OCI-LY3 (cell line): ENCODE measurements around the gene NCAN.

Experiments
- H2AFZ ChIP-seq: fragments of 200-600, 300-600 bp; shearing (Covaris generic); 2 replicates; pipeline ENCODE4 v1.6.0; 2014; ENCODE audit warnings: antibody characterized with exemption, low read depth, low read length
- H3K27ac ChIP-seq: fragments of 200-600, 300-600 bp; sonication (generic); 2 replicates; pipeline ENCODE4 v1.5.1; 2014; ENCODE audit warnings: mild to moderate bottlenecking, low read length, moderate library complexity, mixed read lengths
- H3K27me3 ChIP-seq: fragments of 200-600, 300-600 bp; sonication (generic); 2 replicates; pipeline ENCODE4 v1.6.1; 2014; ENCODE audit warnings: low read depth, low read length, mixed read lengths
- H3K36me3 ChIP-seq: fragments of 200-600, 300-600 bp; sonication (generic); replicated peaks from 2 replicates; pipeline ENCODE3; 2014; ENCODE audit warnings: low read depth, low read length, mixed read lengths
- H3K4me1 ChIP-seq: fragments of 300-600, 200-600 bp; sonication (generic); 2 replicates; pipeline ENCODE4 v1.6.1; 2014; ENCODE audit warnings: low read length, mixed read lengths
- H3K4me2 ChIP-seq: fragments of 200-600, 300-600 bp; sonication (generic); 2 replicates; pipeline ENCODE4 v1.6.1; 2014; ENCODE audit warnings: low read length, mixed read lengths
- H3K4me3 ChIP-seq: fragments of 300-600, 200-600 bp; sonication (generic); 2 replicates; pipeline ENCODE4 v1.5.1; 2014; ENCODE audit warnings: antibody characterized with exemption, mild to moderate bottlenecking, low read length, moderate library complexity
- H3K79me2 ChIP-seq: fragments of 300-600, 200-600 bp; shearing (Covaris generic); 2 replicates; pipeline ENCODE4 v1.6.1; 2014; ENCODE audit warnings: mild to moderate bottlenecking, low read length, mixed read lengths
- H3K9ac ChIP-seq: fragments of 300-600, 200-600 bp; shearing (Covaris generic); 2 replicates; pipeline ENCODE4 v1.6.0; 2014; ENCODE audit warnings: mild to moderate bottlenecking, low read length, moderate library complexity
- H3K9me3 ChIP-seq: fragments of 200-600, 300-600 bp; shearing (Covaris generic); 2 replicates; pipeline ENCODE4 v1.6.1; 2014; ENCODE audit warnings: low read length, mixed read lengths; ENCODE audit not compliant: insufficient read depth
- H4K20me1 ChIP-seq: fragments of 200-600, 300-600 bp; sonication (generic); 2 replicates; pipeline ENCODE4 v1.6.1; 2016; ENCODE audit warnings: low read length, mixed read lengths; ENCODE audit not compliant: insufficient read depth
- CTCF ChIP-seq: fragments of 200-600, 300-600 bp; sonication (generic); IDR thresholded peaks from 2 replicates; pipeline ENCODE4 v1.5.1; 2014; ENCODE audit warnings: antibody characterized with exemption, low read length, low read depth
- EZH2phosphoT487 ChIP-seq: fragments of 200-600 bp; shearing (Covaris generic); IDR thresholded peaks from 2 replicates; pipeline ENCODE4 v1.6.1; 2018; ENCODE audit warnings: antibody characterized with exemption, mixed run types, low read depth

NCAN gene

GRCh38 chr19:19209372-19209771 lies 2.4 kb upstream of the NCAN start:
- TF ChIP-seq EZH2phosphoT487 (no peak), CTCF (no peak)
- Histone ChIP-seq H3K36me3 (no peaks in the 10 kb centered on the region), H3K4me3 (no peak overlapping the region), H3K79me2 (no peaks in the 10 kb centered on the region), H3K27ac (no peak overlapping the region), H4K20me1 (no peaks in the 10 kb centered on the region), H3K4me1 (peaks cover 5% of the 10 kb centered on the region; the same call in 1 of the 2 replicates), H3K9me3 (no peaks in the 10 kb centered on the region), H3K9ac (no peak overlapping the region), H3K4me2 (no peak overlapping the region), H3K27me3 (peaks cover 10% of the 10 kb centered on the region), H2AFZ (no peak overlapping the region)

- Histone ChIP-seq H3K9ac (no peak overlapping the region), H3K27me3 (peaks cover 20% of the 10 kb centered on the region), H3K4me3 (no peak overlapping the region), H3K9me3 (no peaks in the 10 kb centered on the region), H3K4me1 (peaks cover 5% of the 10 kb centered on the region; the same call in 1 of the 2 replicates), H4K20me1 (peaks cover 3% of the 10 kb centered on the region; the same call in 1 of the 2 replicates), H2AFZ (no peak overlapping the region), H3K4me2 (no peak overlapping the region), H3K27ac (no peak overlapping the region), H3K79me2 (no peaks in the 10 kb centered on the region), H3K36me3 (no peaks in the 10 kb centered on the region)
- no peak for TF ChIP-seq CTCF
- no peak for TF ChIP-seq EZH2phosphoT487
Observed at GRCh38 chr19:19212916-19213315, 1.2 kb downstream of the NCAN start.

- Histone ChIP-seq H3K36me3 (no peaks in the 10 kb centered on the region), H2AFZ (no peak overlapping the region), H3K27me3 (peaks cover 20% of the 10 kb centered on the region), H3K9me3 (no peaks in the 10 kb centered on the region), H3K79me2 (no peaks in the 10 kb centered on the region), H3K4me2 (no peak overlapping the region), H3K27ac (no peak overlapping the region), H4K20me1 (peaks cover 3% of the 10 kb centered on the region; the same call in 1 of the 2 replicates), H3K4me1 (peaks cover 5% of the 10 kb centered on the region; the same call in 1 of the 2 replicates), H3K4me3 (no peak overlapping the region), H3K9ac (no peak overlapping the region)
- TF ChIP-seq CTCF: no peak
- TF ChIP-seq EZH2phosphoT487: no peak
Observed at GRCh38 chr19:19213426-19214158, 1.8 kb downstream of the NCAN start.

GRCh38 chr19:19214159-19214490 lies 2.4 kb downstream of the NCAN start:
- Histone ChIP-seq H3K9ac (no peak overlapping the region), H2AFZ (no peak overlapping the region), H4K20me1 (peaks cover 3% of the 10 kb centered on the region; the same call in 1 of the 2 replicates), H3K27ac (no peak overlapping the region), H3K27me3 (peaks cover 20% of the 10 kb centered on the region), H3K79me2 (no peaks in the 10 kb centered on the region), H3K9me3 (no peaks in the 10 kb centered on the region), H3K4me1 (peaks cover 5% of the 10 kb centered on the region; the same call in 1 of the 2 replicates), H3K4me2 (no peak overlapping the region), H3K36me3 (no peaks in the 10 kb centered on the region), H3K4me3 (no peak overlapping the region)
- TF ChIP-seq EZH2phosphoT487 (no peak), CTCF (no peak)
